ENCODE data around the gene NMD3. TPM values are rescaled to one million over a fixed set of nuclear protein-coding genes. Genes with fewer than 3 reads are reported as not detected.

Gene NMD3
- total and polyA plus RNA-seq, 12 donors, result 13.2 to 168 (median 44.6) TPM

- peak in 1 of 7 donors; percentile 20 for DNase-seq
- Histone ChIP-seq H3K27me3 (no peaks in the 10 kb centered on the region), H3K36me3 (replicated peaks in 1 of 2) (no peaks in the 10 kb centered on the region), H3K9me3 (replicated peaks in 1 of 3) (no peaks in the 10 kb centered on the region), H3K27ac (no peak overlapping the region), H3K4me1 (replicated peaks in 1 of 2) (no peaks in the 10 kb centered on the region), H3K4me3 (no peak overlapping the region)
- WGBS, 4 donors, result 89 to 96% (median 94%) methylated on average over 4 of the region's 4 CpGs
- TF ChIP-seq POLR2A (IDR thresholded peaks at IDR 0.05), result no peak
- no peak for TF ChIP-seq CTCF (IDR thresholded peaks at IDR 0.05)
- intact Hi-C loops (cut with DNase I), result no loop called here
Measured at GRCh38 chr3:161270991-161271390, 49.9 kb downstream of the NMD3 start.

- no peaks in the 10 kb centered on the region for H3K36me3 ChIP-seq (replicated peaks in 1 of 2)
- H3K27me3 ChIP-seq, result no peaks in the 10 kb centered on the region
- no peak overlapping the region for H3K4me3 ChIP-seq
- no peaks in the 10 kb centered on the region for H3K9me3 ChIP-seq (replicated peaks in 1 of 3)
- no peak for DNase-seq
- H3K27ac ChIP-seq, result no peak overlapping the region
- no peaks in the 10 kb centered on the region for H3K4me1 ChIP-seq (replicated peaks in 1 of 2)
- TF ChIP-seq POLR2A (IDR thresholded peaks at IDR 0.05), result no peak
- no peak for TF ChIP-seq CTCF (IDR thresholded peaks at IDR 0.05)
- 46 to 92% (median 85%) methylated on average over 2 of the region's 2 CpGs for WGBS, 4 donors
- intact Hi-C loops (cut with DNase I), result no loop called here
Measured at GRCh38 chr3:161271646-161272045, 50.5 kb downstream of the NMD3 start.

- no peak for TF ChIP-seq CTCF (IDR thresholded peaks at IDR 0.05)
- no peak for TF ChIP-seq POLR2A (IDR thresholded peaks at IDR 0.05)
- Histone ChIP-seq H3K27ac (no peak overlapping the region), H3K4me3 (no peak overlapping the region), H3K9me3 (replicated peaks in 1 of 3) (no peaks in the 10 kb centered on the region), H3K27me3 (no peaks in the 10 kb centered on the region), H3K4me1 (replicated peaks in 1 of 2) (no peaks in the 10 kb centered on the region), H3K36me3 (replicated peaks in 1 of 2) (no peaks in the 10 kb centered on the region)
- DNase-seq, result no peak
- whole genome bisulfite sequencing, 4 donors, result 91 to 99% (median 96%) methylated on average over 2 of the region's 2 CpGs
- intact Hi-C loops (cut with DNase I), result no loop called here
Measured at GRCh38 chr3:161272524-161272923, 51.4 kb downstream of the NMD3 start.

- H3K27ac ChIP-seq, result no peak overlapping the region
- H3K4me3 ChIP-seq, result no peak overlapping the region
- H3K4me1 ChIP-seq (replicated peaks in 1 of 2), result no peaks in the 10 kb centered on the region
- WGBS, 4 donors, result 48 to 60% (median 53%) methylated on average over 3 of the region's 3 CpGs
- DNase-seq, result peak in 3 of 7 donors; percentile 15 to 38 (median 34)
- intact Hi-C loops (cut with DNase I), result no loop called here
- no peaks in the 10 kb centered on the region for H3K9me3 ChIP-seq (replicated peaks in 1 of 3)
- TF ChIP-seq POLR2A (IDR thresholded peaks at IDR 0.05), result no peak
- TF ChIP-seq CTCF (IDR thresholded peaks at IDR 0.05), result peak; percentile 45 to 74 (median 56)
- H3K36me3 ChIP-seq (replicated peaks in 1 of 2), result no peaks in the 10 kb centered on the region
- H3K27me3 ChIP-seq, result no peaks in the 10 kb centered on the region
Measured at GRCh38 chr3:161273589-161274218, 52.6 kb downstream of the NMD3 start.

Data from adrenal gland (tissue), 12 donors.